ENCODE data around the gene TBCEL.

GRCh38 chr11:121055076-121055475 lies 31.2 kb downstream of the TBCEL start:
- no peak for TF ChIP-seq CTCF (IDR thresholded peaks at IDR 0.05; ENCODE audit: low read depth, low read length)
- no peak for TF ChIP-seq POLR2A (IDR thresholded peaks at IDR 0.05; ENCODE audit: extremely low read depth, insufficient read length)
- TF ChIP-seq, protein P1, sequence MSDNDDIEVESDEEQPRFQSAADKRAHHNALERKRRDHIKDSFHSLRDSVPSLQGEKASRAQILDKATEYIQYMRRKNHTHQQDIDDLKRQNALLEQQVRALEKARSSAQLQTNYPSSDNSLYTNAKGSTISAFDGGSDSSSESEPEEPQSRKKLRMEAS (IDR thresholded peaks at IDR 0.05; ENCODE audit: low read depth, low read length): no peak
- no peak for TF ChIP-seq MYC (IDR thresholded peaks at IDR 0.05; ENCODE audit: low read depth, low read length)
